ENCODE results near the gene TSLP. TPM values are rescaled to one million over a fixed set of nuclear protein-coding genes. Genes with fewer than 3 reads are reported as not detected.

The TSLP gene
- polyA plus RNA-seq = 0.12 TPM in 1 of 2 replicates, not detected in the other

DNA sequence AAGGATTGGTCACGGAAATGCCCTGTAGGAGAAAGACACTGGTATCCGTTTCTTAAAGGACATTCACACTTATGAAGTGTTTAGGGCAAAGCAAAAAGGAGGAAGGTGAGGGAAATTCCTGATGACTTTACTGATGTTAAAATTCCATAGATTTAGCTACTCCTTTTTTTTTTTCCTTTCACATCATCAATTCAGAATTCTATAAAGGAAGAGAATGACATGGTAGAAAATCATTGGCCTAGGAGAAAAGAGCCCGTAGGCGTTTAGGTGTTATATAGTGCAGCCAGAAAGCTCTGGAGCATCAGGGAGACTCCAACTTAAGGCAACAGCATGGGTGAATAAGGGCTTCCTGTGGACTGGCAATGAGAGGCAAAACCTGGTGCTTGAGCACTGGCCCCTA is at the start of gene TSLP:
Gene TSLP (plus strand): TSS at position 301 of the 400 bp plus-strand sequence. CDS start 178 bp downstream, outside the sequence.

GRCh38 chr5:111092062-111092853 is 20.7 kb downstream of the TSLP start, which contains the start of gene WDR36:
WDR36 (plus strand) TSS chr5:111092348; CDS start chr5:111092457, 109 bp downstream.

Other genes starting within 250 kb of the TSLP start
- 9.3 and 16.2 TPM in 2 replicates for gene WDR36, start 20.6 kb downstream of the TSLP start, polyA plus RNA-seq
- 87.3 and 95.5 TPM in 2 replicates for gene CAMK4, start 152.7 kb downstream of the TSLP start, polyA plus RNA-seq

All from Purkinje cell (primary cell).